ENCODE data around the gene VWA8.

The VWA8 gene

DNA sequence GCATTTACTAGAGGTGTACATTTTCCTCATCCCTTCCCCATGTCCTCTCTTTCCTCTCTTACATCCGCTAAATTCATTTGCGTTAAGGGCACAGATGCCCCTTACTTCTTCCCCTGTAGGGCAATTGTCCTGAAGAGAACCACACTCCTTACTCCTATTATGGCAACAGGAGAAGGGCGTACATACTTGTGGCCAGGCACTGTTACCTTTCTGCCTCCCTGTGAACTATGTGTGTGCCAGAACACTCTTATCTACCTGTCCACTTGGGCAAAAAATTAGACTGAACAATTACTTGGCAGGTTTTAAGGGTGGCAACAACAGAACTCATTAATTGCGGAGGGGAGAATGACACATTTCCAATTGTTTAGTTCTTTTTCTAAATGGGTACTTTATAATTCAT lies 351.1 kb downstream of the VWA8 start:
- no peak for DNase-seq

DNA sequence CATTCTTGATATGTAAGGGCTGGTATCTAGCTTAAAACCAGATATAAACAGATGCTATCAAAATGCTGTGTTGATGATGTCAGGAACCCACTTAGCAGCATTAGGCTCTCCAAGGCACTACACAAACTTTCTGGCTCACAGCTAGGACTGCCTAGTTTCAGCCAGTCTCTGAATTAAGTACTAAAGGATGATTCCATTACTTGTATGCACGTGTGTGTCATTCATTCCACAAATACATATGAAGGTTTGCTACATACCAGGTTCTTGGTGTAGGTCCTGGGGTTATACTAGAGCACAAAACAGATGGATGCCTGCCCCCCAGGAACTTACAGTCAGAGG lies 352.1 kb downstream of the VWA8 start:
- no peak for DNase-seq

DNA sequence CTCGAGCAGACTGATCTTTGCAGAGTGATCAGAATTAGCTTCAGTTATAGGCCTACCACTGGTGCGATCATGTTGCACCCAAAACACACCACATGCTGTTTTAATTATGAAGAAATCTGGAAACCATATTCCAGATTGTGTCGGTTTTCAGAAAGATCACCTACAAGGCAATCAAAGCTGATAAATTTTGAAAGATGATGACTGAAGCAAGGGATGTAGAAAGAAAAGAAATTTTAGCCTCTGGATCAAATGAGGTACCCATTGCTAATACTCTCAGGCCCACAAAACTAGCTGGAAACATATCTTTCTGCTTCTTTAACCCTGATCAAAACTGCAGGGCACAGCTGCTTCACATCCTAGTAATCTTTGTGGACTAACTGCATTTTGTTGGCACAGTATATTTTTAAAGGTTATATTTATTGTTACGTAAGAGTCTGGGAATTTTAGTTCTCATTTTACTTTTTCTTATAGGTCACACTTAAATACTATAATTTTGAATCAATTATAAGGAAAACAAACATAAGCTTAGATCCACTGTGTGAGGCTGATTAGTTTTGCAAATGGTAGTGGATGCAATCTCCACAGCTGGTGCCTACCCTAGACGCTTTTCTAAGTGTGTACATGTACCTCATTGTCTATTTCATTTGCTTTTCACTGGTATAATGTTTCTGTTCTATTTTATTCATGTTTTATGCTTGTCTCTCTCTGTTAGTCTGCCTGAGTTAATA lies 352.6 kb downstream of the VWA8 start:
- no peak for DNase-seq

DNA sequence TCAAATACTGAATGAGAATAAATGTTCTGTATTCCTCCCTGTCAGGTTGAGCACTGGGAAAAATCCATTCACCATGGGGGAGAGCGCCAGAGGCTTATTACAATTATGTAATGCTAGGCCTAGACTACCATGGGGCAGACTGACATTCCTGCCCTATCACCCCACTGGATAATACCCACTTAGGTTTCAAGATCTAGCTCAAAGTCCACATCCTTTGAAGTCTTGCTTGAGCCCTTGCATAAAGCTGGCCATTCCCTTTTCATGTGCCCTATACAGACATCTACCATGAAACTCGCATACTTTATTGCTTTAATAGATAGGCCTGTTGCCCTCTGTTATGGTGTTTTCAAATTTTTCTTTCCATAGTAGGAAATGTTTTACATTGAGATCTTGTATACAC lies 354.3 kb downstream of the VWA8 start:
- no peak for DNase-seq

DNA sequence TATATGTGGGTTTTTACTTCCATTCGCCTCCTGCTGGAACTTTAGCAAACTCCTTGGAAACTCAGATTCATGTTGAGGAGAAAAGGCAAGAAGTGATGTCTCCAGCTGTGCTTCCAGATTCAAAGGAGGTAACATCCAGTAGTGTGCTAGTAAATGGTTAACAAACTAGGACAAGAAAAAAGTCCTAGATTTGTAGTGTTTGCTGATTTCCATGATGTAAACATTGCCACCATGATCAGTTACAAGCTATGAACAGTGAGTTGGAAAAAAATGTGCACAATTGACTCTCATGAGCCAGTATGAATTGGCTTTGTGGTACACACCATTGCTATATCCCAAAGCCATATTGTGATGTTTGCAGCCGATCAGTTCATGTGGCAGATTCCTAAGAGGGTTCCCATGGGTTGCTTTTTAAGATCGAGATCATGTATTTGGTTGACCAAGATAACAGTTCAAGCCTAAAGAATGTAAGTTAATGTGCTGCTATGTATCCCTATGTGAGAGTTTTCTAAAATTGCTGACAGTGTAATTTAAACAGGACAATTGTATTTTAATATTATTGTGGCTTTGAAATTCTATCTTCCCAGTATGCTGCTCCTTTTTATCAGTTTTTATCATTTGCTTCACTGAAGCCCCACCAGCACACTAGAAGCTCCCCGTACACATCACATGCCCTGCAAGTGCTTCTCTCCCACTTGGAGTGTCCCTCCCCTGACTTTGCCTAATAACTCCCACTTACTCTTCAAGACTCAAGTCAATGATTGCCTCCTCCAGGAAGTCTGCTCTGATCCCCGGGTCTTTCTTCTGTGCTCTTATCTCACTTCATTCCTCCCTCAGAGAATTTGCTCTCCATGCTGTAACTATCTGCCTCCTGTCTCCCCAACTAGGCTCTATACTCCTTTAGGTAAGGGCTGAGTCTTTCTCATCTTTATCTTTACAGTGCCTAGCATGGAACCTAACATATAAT lies 355.3 kb downstream of the VWA8 start:
- DNase-seq: no peak

DNA sequence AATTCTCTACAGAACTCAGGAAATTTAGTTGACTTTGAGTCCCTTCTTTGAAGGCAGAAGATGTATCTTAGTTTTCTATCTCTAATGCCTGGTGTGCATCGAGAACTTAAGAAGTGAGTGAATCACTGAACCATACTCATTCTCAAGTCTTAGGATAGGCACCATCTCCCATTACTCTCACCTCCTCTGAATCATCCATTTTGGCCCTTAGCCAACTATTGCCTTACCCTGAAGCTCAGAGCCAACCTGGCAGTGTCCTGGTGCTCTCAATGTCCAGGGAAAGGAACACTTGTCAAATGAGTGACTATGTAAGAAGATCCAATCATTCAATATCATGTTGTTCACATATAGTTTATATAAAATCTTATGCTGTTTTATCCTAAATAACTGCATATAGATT lies 357.0 kb downstream of the VWA8 start:
- peak; percentile 6 for DNase-seq

DNA sequence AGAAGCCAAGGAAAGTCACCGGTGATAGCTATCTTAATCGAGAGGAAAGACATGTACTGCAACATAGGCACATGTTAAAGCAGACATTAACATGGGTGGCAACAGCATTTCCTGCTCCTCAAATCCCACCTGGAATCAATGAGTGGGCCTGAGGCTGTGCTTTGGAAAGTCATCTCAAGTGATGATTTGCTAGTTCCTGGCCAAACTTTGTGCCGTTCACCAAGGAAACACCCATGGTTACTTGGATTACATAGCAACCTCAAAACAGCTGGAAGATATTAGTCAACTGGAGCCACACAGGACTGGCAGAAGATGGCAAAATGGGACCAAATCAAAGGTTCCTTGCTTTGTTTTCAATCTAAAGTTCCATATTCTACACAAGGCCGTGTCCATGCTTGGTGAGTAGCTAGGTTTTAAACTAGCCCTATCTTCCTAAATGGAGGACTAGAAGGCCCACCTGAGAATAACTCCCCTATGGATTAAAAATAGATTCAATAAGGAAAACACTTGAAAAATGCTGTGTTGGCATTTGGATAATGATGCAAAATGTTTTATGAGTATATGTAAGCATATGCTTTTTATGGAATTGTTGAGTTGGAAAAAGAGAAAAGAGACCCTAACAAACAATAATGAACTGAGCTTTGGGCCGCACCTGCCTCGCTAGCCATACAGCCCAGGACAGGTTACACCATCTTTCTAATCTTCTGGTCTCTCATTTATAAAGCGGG lies 359.0 kb downstream of the VWA8 start:
- DNase-seq: no peak

DNA sequence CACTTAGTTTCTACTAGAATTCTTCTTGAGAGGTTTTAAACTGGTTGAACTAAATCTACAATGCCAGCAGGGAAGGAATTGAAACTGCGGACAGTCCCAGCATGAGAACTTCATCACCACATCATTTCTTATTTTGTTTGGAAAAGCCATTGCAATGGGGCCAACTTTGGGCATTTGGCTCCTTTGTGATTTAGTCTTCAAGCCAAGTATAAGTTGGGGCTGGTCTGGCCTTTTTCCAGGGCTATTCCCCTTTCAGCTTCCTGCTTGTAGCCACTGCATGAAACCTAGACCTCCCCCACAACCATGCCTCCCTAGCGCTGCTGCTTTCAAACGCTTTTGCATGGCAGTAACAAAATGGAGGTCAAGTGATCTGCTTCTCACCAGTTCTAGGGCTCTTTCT lies 361.3 kb downstream of the VWA8 start:
- peak; percentile 0 for DNase-seq

DNA sequence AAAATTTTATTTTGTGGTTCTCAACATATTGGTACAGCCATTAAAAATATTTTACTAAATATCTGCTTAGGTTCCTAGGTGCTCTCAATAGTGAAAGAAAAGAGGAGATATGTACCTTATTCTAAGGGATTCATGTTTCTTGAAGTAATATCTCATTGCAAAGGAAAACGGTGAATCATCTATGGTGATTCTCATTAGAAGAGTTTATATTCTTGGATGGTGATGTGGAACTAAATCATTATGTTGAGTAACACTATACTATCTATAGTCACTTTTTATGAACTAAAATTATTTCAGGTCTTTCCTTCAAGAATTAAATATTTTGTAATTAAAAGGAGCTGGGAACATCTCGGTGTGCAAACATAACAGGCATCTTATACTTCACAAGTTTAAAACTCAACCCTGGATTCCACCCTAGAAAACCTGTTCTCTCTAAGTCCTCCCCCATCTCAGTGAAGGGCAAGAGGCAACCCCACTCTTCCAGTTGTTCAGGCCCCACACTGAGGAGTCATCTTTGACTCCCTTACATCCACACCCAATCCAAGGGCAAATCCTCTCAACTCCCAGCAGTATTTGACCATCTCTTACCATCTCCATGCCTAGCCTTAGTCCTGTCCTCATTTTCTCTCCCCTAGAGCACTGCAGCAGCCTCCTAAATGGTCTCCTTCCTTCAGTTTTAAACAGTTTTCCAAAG lies 363.4 kb downstream of the VWA8 start:
- DNase-seq: no peak

DNA sequence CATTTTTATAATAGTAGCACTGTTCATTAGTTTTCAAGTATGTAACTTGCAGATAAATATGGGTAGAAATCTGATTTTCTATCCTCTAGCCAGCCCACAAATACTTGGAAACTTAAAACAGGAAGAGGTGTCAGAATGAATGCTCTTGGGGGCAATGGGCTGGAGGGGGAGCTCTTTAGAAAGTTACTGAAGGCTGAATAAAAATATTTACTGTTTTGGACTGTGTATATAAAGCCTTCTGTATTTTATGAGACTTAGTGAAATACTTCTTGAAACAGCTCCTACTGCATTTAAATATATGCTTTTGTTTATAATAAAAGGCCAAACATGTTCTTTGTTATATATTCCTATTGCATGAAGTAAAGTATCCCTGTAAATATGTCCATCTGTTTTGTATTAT lies 364.7 kb downstream of the VWA8 start:
- DNase-seq: no peak

DNA sequence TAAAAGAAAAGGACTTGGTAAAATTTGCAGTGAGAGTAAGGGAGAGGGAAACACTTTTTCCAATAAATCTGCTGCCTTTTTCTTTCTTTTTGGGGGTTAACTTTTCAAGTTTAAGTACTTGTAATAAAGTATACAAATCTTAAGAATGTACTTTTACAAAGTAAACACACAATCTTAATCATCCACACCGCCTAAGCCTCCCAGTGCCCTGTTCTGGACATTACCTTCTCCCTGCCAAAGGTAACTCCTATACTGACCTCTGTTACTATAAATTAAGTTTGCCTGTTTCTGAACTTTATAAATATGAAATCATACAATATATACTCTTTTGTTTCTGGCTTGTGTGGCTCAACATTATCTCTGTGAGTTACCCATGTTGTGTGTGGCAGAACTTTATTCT lies 365.6 kb downstream of the VWA8 start:
- DNase-seq: no peak

DNA sequence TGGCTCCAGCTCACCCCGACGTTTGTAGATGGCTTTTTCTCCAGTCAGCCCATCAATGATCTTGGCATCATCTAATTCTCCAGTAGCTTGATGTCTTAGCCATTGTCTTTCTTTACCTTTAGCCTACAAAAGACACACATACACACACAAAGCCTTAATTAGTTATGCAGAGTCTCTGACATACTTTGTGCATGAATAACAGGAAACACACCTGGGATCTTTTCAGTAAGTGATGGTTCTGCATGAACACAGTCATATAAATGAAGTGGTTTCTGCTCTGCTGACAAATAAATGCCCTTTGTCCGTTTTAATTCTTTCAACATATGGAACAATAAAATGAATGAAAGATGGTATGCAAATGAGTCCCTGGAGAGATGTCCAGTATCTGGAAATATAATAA lies 370.3 kb downstream of the VWA8 start:
- DNase-seq: no peak

DNA sequence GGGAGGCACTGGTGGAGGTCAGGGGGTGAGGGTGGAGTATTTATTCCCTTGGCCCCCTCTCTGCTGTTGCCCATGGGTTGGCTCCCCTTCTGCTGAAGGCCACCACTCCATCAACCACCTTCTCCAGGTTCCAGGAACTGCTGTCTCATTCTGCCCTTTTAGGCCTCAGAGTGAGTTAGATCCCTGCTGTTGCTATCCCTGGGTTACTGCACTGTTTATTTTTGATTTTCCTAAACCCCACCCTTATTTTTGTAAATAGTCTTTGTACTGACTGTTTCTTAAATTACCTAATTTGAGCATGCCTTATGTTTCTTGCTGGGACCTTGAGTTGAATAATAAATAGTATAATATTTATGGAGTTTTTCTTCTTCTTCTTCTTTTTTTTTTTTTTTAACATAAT lies 370.8 kb downstream of the VWA8 start:
- no peak for DNase-seq

DNA sequence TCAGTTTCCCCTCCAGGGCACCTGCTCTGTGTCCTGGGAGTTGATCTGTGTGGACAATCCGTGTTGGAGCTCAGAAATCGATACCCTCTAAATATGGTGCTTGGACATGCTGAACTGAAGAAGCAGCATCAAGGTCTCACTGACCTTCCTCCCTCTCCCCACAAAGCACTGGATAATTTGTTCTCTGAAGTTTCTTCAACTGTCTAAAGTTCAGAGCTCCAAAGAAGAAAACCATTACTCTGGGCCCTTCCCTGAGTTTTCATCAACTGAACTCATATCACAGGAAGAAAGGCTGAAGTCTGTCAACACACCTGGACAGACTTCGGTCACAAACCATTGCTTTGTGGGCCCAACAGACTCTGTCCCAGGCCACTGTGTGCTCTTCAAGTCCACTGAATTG lies 371.5 kb downstream of the VWA8 start:
- DNase-seq: no peak

DNA sequence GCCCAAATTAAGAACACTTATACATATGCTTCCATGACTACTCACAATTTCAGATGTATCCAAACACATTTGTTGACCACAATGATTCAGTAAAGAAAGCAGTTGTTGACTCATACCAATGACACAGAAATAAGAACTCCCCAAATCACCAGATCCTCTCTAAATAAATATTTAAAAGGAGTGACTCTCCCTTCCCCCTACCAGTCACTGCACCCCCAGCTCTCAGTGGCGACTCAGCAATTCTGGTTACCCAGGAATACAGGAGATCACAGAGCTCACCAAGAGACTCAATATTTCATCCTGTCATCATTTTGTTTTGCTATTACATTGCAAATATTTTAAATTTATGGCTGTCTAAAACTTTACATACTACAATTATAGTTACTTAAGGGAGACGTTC lies 372.0 kb downstream of the VWA8 start:
- DNase-seq: no peak

DNA sequence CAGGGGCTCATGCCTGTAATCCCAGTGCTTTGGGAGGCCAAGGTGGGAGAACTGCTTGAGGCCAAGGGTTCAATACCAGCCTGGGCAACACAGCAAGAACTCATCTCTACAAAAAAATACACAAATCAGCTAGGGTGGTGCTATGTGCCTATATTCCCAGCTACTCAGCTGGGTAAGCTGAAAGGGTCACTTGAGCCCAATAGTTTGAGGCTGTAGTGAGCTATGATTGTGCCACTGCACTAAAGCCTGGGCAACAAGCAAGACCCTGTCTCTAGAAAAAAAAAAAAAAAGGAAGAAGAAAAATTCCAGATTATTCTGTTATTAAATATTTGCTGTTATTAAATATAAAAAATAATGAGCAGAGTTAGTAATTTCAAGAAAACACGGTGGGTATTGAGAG lies 372.5 kb downstream of the VWA8 start:
- no peak for DNase-seq

DNA sequence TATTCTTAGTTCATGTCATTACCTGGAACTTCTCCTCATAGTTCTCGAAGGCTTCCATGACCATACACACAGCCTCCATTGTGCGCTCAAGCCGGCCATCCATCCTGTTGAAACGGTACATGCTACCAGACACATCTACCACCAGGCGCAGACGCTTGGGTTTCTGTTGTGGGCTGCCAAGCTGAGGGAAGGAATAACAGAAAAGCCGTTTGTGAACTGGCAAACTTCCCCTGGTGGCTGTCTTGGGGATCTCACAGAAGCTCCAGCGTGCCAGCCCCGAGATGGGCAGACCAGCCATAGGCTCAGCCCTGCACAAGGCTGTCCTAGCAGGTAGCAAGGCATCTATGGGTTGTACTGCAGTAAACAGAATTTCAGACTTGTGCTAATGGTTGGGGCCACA lies 373.4 kb downstream of the VWA8 start:
- DNase-seq: no peak

DNA sequence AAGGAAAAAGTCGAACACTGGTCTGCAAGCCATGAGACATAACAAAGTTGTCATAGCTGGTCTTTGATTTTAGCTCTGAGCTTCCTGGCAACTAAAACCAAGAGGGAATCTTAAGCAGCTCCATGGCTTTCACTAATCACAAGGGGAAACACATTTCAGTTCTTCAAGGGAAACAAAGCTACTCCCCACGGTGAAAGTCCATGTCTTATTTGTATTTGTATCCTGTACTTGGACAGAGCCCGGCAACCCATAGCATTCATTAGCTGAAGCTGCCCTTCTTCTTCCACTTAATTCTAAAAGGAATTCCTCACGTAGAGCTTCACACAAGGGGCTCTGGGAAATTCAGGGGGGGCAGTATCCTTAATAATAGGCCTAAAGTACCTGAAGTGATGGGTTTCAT lies 374.7 kb downstream of the VWA8 start:
- no peak for DNase-seq

DNA sequence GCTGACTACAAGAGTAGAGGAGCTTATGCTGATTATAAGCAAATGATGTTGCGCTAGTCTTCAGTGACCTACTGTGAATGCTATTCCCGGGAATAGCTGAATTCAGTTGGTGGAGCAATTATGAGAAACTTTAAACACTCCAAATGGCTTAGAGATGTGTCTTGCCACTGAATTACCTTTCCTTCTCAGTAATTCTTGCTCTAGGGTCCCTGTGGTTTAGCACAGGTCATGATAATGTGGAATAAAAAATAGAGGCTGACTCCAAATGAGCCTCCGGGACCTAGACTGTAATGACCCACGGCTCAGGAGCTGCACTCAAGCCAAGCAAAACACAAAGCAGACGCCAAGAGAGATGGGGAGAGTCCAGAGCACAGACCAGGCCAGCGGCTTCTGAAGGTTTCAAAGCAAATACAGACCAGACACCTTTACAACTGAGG lies 378.9 kb downstream of the VWA8 start:
- no peak for DNase-seq

DNA sequence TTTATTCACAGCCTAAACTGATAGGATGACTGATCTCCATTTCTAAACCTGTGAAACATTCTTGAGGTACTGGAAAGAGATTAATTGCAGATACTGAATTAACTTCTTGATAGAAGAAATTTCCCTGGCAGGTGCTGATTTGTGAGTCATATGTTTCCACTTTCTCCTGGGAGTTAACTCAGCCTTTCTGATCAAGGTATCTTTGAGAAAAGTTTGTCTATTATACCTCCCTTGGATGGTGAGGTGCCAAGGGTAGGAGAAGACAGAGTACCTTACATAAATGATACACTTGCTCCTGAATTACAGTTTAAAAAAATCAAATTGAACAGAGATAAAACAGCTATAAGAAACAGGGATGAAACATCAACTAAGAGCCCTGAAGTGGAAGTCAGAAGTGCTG lies 380.6 kb downstream of the VWA8 start:
- DNase-seq: no peak

DNA sequence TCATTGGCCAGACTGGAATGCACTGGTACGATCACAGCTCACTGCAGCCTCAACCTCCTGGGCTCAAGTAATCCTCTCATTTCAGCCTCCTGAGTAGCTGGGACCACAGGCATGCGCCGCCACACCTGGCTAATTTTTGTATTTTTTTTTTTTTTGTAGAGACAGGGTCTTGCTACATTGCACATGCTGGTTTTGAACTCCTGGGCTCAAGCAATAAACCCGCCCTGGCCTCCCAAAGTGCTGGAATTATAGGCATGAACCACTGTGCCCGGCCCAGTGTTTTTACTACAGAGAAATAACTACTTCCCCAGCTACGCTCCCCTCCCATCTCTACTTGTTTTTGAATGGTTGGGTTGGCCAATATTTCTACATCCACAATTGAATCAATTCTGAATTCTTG lies 381.0 kb downstream of the VWA8 start:
- no peak for DNase-seq

DNA sequence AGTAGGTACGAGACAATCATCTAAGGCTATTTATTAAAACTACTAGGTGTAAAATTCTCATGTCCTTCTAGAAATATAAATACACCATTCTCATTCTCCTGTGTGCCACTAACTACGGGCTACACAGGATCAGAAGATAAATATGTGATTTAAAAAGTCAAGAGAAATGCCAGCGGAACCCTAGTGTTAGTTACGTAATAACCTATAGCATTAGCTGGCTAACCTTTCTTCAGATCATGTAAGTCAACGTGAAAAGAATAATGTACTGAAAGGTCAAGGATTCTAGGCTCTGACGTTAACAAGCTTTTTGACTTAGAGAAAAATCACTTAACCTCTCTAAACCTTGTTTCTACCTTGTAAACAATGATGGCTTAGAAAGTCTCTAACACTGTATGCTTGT lies 381.7 kb downstream of the VWA8 start:
- no peak for DNase-seq

DNA sequence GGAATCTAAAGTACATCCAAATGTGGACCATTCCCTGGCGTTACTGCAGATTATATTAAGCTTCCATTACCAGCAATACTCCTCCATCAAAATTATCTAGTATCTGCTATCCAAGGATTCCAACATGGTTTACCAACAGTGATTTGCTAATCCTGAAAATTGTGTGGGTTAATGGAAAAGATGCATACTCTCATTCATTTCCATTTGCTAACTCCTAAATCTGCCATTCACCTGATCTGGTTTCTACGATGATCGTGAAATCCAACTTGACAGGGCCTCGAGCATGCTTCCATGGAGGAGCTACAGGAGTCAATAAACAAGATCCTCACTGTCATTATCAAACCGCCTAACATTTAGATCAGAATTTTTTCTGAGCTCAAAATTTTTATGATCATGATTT lies 382.5 kb downstream of the VWA8 start:
- no peak for DNase-seq
